Nucleus accumbens (tissue), 56 donors: Measurements from ENCODE around the gene LIPE.
"Not testable (repeated sequence)": the region's sequence is repeated elsewhere in the genome, so short reads cannot be mapped to it uniquely, and the experiment has no call there.

Experiments used
- DNase-seq, 56 donors: peaks; one replicate each; lab custom pipeline; 2025; lab: John Stamatoyannopoulos, UW

The LIPE gene, protein sequence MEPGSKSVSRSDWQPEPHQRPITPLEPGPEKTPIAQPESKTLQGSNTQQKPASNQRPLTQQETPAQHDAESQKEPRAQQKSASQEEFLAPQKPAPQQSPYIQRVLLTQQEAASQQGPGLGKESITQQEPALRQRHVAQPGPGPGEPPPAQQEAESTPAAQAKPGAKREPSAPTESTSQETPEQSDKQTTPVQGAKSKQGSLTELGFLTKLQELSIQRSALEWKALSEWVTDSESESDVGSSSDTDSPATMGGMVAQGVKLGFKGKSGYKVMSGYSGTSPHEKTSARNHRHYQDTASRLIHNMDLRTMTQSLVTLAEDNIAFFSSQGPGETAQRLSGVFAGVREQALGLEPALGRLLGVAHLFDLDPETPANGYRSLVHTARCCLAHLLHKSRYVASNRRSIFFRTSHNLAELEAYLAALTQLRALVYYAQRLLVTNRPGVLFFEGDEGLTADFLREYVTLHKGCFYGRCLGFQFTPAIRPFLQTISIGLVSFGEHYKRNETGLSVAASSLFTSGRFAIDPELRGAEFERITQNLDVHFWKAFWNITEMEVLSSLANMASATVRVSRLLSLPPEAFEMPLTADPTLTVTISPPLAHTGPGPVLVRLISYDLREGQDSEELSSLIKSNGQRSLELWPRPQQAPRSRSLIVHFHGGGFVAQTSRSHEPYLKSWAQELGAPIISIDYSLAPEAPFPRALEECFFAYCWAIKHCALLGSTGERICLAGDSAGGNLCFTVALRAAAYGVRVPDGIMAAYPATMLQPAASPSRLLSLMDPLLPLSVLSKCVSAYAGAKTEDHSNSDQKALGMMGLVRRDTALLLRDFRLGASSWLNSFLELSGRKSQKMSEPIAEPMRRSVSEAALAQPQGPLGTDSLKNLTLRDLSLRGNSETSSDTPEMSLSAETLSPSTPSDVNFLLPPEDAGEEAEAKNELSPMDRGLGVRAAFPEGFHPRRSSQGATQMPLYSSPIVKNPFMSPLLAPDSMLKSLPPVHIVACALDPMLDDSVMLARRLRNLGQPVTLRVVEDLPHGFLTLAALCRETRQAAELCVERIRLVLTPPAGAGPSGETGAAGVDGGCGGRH

GRCh38 chr19:42427313-42427712 lies at the start of gene LIPE:
Gene LIPE, minus strand, starts transcription at chr19:42427388. Its CDS starts 239 bp downstream, at chr19:42427149.
- DNase-seq = peak in 11 of 56 donors; percentile 11 to 76 (median 40)

DNA sequence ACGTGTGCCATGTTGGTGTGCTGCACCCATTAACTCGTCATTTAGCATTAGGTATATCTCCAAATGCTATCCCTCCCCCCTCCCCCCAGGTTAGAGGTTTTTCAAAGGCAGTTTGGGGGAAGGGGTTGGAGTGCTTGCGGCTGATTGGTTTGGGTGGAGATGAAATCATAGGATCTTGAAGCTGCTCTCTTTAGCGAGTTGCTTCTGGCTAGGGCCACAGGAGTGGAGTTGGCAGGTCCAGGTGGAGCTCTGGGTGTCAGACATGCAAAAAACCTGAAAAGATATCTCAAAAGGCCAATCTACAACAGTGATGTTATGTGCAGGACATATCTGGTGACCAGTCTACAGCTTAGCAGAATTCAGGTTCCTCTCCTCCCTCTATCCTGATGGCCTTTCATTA lies 48.2 kb upstream of the LIPE start:
- no peak for DNase-seq

DNA sequence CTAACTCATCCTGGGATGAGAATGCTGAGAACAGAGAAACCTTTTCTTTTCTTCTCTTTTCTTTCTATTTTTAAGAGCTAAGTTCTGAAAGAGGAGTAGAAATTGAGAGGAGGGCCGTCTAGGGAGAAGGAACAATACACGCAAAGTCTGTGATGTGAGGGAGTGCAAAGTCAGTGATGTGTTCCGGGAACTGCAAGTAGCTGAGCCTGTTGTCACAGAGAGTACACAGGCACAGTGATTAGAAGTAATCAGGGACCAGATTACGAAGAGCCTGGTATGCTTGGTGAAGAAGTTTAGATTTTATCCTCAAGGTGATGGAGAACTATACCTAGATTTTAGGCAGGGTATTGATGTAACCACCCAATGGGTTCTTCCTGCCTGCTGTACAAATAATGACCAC lies 47.6 kb upstream of the LIPE start:
- peak in 4 of 56 donors; percentile 5 to 19 (median 16) for DNase-seq

- no peak for DNase-seq
Observed at GRCh38 chr19:42473686-42474085, 46.5 kb upstream of the LIPE start.

- no peak for DNase-seq
Observed at GRCh38 chr19:42472402-42473147, 45.4 kb upstream of the LIPE start.

DNA sequence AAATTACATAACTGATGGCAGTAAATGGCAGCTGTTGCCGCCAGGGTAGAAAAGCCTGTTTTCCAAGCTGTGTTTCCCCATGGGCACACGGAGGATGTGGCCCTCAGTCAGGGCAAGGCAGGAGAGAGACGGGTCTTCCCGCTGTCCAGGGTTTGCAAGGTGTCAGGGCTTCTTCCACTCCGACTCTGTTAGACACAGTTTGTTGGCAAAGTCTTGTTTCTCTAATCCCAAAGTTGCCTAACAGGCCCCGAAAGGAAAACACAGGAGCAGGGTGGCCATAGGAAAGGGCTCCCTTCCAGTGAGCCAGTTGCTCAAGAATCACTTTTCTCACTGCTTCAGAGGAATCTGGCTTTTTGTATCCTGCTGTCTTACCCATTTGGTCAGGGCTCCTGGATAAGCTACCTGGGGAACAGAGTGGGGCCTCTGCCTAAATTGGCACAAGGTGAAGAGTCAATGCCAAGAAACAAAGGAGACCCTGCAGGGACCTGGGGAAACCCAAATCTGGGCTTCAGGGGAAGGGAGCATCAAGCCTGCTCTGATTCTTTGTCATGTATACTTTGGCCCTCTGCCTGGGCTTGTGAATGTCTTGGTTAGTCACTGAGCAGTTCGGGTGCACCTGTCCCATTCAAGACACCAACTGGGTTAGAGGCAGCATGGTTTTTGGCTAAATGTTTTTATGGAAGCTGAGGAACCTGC lies 44.5 kb upstream of the LIPE start:
- DNase-seq = no peak

DNA sequence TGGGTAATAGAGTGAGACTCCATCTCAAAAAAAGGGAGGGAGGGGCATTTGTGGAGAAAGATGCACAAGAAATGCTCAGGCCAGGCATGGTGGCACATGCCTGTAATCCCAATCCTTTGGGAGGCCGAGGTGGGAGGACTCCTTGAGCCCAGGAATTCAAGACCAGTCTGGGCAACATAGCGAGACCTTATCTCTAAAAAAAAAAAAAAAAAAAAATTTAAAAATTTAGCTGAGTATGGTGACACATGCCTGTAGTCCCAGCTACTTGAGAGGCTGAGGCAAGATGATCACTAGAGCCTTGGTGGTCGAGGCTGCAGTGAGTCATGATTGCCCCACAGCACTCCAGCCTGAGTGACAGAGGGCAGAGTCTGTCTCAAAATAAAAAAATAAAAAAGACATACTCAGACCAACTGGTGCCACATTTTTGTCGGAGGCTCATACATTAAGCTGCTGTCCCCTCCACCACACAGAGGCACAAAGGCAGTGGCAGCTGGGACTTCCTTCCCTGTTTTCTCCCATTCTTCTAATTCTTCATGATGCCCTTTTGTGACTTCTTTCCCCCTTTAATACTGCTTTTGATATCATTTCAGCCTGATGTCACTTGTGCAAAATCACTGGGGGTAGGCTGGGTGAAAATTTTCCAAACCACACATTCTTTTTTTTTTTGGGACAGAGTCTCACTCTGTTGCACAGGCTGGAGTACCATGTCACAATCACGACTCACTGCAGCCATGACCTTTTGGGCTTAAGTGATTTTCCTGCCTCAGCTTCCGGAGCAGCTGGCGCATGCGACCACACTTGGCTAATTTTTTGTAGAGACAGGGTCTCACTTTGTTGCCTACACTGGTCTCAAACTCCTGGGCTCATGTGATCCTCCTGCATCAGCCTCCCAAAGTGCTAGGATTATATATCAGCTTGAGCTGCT lies 42.4 kb upstream of the LIPE start:
- DNase-seq = no peak

DNA sequence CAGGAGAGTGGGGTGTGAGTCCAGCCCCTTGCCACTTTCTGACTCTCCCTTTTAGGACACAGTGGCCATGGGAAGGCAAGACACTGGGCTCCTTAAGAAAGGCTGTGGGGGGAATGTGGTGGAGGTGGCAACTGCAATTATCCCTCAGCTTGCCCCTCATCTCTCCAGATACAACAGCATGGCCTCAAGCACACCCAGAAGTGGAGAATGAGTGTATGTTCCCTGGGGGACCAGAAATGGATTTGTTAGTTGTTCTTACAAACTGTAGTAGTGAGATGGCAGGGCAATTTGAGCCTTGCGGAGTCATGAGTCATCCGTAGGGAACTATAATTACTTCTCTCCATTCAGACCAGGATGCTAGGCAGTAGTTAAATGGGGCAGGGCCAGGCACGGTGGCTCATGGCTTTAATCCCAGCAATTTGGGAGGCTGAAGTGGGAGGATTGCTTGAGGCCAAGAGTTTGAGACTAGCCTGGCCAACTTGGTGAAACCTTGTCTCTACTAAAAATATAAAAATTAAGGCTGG lies 41.1 kb upstream of the LIPE start:
- DNase-seq = no peak

DNA sequence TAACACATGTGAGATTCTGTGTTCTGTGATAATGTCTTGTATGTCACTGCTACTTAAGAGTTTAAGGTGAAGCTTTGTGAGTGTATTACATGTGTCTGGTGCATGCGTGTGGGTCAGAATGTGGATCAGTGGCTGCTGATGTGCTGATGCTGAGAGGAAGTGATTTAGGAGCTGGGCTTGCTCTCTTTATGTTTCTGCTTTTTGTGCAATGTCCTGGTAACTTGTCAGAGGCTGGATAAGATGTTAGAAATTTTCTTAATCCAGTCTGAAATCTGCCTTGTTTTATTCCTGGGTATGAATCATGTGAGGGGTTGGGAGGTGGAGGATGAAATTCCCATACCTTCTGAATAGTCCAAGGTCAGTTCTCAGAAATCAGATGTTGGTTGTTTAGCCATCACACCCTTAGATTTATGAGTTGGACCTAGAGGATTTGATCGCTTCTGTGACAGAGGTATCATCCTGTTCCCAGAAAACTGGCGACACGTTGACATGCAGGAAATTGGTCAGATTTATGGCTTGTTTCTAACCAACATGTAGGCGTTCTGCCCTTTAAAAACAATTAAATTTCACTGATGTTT lies 40.1 kb upstream of the LIPE start:
- DNase-seq = peak in 2 of 56 donors; percentile 2 to 3

DNA sequence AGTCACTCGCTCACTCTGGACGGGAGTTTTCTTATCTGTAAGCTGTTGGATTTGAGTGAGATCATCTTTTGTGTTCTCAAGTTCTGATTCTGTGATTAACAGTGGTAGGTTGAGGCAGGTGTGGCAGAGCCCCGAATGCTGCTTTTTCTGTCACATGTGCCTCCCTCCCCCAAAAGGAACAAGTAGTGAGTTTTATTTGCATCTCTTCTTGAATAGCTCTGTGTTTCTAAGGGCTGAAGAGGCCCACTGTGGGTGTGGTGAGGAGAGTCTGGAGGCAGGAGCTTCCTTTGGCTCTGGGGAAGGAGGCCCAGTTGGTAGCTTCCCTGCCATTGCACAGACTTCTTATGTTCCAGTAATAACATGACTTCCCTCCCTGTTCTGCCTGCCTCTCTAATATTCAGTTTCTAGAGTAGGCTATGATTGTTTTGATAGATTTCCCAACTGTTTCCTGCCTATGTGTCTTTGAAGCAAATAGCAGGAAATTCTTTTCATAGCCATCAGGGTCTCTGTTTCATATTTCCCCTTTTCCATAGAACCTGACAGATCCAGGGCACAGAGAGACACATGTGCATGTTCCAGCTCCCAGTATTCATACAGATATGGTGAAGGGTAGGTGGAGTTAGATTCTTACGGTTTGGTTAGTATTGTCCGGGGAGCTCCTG lies 39.5 kb upstream of the LIPE start:
- DNase-seq = no peak

DNA sequence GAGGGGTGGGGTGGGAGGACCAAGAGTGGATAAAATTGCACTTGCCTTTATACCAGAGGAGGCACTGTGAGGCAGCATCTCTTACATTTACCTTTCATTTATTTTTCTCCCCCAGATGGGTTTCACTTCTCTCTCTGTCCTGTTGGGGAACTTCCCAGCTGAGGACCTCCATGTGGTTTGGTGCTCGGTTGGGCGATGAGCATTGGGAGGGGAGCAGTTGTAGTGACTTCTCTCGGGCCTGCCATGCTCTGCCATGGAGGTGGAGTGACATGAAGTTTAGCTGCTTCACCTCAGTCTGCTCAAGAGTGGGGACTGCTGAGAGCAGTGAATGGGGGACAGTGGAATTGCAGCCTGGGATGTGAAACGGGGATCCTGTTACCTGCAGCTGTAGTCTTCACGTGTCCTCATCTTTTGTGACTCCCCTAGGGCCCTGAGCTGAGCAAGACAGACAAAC lies 38.7 kb upstream of the LIPE start:
- peak in 1 of 56 donors; percentile 26 for DNase-seq

DNA sequence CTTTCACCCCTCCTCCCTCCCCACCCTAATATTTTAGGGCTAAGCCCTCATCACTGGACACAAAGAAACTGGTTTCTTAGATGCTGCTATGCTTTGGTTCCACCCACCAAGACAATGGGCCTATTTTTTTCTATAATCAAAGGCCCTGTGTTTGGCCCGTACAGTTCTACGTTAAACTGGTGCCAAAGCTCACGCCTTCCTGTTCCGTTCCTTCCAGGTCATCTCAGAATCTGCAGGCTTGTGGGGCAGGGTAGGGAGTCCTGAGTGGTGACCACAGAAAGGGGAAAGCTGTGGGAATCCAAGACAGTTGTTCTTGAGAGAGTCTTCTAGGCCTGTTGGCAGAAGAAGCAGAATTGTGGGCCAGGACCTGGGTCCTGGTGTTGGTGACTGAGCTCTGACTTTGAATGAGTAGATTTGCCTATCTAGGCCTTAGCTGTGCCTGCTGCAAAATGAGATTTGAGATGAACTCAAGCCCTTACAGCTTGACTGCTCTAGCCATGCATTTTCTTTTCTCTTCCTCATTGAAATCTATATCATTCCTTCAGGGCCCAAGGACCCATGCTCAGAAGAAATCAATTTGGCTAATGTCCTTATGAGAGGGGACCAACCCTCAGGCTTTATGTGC lies 34.6 kb upstream of the LIPE start:
- DNase-seq = peak in 49 of 56 donors; percentile 16 to 84 (median 64)

DNA sequence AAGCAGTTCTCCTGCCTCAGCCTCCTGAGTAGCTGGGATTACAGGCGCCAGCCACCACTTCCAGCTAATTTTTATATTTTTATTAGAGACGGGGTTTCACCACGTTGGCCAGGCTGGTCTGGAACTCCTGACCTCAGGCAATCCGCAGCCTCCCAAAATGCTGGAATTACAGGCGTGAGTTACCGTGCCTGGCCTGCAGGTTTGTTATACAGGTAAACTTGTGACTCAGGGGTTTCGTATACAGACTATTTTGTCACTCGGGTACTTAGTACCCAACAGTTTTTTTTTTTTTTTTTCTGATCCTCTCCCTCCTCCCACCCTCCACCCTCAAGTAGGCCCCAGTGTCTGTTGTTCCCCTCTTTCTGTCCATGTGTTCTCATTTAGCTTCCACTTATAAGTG lies 34.0 kb upstream of the LIPE start:
- not testable (repeated sequence) for DNase-seq

- no peak for DNase-seq
Observed at GRCh38 chr19:42459926-42460325, 32.7 kb upstream of the LIPE start.

DNA sequence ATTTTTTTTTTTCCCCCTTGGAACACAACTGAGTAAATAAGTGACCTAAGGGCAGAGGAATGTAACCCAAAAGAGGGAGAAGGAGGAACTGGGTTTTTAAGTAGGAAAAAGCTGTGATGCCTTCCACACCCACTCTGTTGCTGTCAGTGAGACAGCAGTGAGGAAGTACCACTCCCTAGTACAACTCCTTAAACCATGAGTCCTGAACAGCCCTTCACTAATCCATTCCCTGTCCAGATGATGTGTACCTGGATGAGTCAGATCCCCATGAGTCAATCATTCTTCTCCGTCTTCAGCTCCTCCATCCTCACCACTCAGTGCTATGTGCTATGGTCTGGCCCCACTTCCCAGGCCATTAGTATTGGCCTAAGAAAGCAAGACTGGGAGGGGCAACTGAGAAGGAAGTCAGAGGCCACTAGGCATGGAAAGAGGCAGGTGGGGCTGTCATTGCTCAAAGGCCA lies 28.5 kb upstream of the LIPE start:
- DNase-seq = no peak

DNA sequence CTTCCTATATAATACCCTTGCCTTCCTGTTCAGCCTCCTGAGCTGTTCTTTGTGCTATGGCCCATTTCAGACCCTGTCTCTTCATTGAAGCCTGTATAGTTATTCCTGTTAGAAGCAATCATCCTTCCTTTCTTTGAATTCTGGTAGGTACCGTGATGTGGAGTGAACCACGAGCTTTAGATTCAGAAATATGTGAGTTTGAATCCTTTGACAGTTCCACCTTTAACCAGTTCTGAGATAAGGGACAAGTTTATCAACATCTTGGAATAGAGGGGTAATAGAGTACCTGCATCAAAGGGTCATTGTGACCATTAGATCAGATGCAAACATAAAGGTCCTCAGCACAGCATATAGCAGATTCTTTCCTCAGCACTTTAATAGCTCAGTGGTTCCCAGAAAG lies 27.9 kb upstream of the LIPE start:
- DNase-seq = no peak

DNA sequence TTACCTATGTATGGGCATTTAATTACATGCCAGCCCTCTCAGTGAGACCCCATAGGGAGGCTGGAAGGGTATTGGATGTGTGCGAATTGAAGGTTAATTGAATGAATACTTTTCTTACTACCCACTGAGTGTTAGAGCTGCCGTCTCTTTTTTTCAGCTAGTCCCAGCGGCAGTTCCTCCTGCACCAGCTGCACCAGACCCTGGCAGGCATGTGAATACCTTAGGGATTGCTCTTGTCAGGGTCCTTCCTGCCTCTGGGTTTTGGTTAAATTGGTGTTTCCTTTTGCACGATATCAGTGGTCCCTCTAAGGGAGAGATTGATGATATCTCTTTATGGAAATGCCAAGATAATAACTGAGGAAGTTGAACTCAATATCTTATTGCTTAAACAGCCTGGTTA lies 25.4 kb upstream of the LIPE start:
- DNase-seq = no peak
